ENCODE results near the gene OR4K13. TPM values are rescaled to one million over a fixed set of nuclear protein-coding genes. Genes with fewer than 3 reads are reported as not detected.

The OR4K13 gene, protein sequence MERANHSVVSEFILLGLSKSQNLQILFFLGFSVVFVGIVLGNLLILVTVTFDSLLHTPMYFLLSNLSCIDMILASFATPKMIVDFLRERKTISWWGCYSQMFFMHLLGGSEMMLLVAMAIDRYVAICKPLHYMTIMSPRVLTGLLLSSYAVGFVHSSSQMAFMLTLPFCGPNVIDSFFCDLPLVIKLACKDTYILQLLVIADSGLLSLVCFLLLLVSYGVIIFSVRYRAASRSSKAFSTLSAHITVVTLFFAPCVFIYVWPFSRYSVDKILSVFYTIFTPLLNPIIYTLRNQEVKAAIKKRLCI
- total RNA-seq (not detected), polyA plus RNA-seq (not detected)
- long read RNA-seq, donor 1 = 0 reads
- long read RNA-seq, donor 2 = 0 reads

DNA sequence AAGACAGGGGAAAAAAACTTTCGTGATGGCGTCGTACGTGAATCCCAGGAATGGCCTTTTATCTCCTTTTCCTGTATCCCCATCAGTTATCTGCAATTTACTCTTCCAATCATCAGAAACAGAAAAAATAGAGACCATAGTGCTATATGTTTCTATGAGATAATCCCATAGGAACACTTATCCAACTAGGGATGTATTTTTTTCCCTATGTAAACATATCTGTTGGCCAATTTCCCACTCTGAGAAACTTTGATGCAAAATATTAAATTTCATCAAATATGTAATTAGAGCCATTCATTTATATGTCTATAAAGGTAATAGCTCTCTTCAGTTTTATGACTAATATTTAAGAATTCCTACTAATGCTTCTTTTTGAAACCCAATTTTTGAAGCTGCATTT lies at the start of gene OR4K13:
TSS of gene OR4K13 (minus strand) at position 101 of the 400 bp plus-strand sequence. CDS start 1,280 bp downstream, outside the sequence.
- intact Hi-C loops (cut with DNase I) = no loop called here

DNA sequence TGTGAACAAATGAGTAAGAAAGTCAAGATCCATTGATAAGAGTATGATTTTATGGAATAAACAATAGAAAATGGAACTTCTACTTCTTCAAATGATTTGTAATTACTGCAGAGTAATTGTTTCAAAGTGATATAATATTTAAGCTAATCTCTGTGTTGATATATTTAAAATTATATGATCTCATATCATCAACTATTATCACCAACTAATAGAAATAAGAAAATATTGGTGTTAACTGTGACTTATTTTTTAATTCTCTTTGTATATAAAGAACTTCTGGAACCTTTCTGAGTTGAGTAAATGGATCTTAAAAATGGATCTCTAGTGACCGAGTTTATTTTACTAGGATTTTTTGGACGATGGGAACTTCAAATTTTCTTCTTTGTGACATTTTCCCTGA lies 23.9 kb upstream of the OR4K13 start, which contains the start of gene OR4L1:
TSS of gene OR4L1 (plus strand) at position 301 of the 400 bp plus-strand sequence. CDS start at position 301, 0 bp downstream.
- intact Hi-C loops (cut with DNase I) = no loop called here
- Histone ChIP-seq H3K27ac (ENCODE audit: low read depth in 1 of 2, low read length in 2 of 2) (no peak within 1 kb of the TSS), H3K27me3 (ENCODE audit: control insufficient read depth in 1 of 2, insufficient read depth in 2 of 2, low read length in 1 of 2) (no peaks in the 10 kb centered on the region), H3K4me3 (ENCODE audit: low read length in 2 of 2) (no peak within 1 kb of the TSS), H3K4me1 (ENCODE audit: control insufficient read depth in 1 of 2, insufficient read depth in 2 of 2, low read length in 2 of 2) (no peaks in the 10 kb centered on the region), H3K9me3 (ENCODE audit: control insufficient read depth, low read length) (no peaks in the 10 kb centered on the region), H3K36me3 (ENCODE audit: control insufficient read depth in 1 of 2, insufficient read depth in 2 of 2, low read length in 1 of 2) (no peaks in the 10 kb centered on the region)
- DNase-seq (no peak), ATAC-seq (ENCODE audit: low FRiP score) (no peak)
- 56 to 66% methylated on average over 2 of the region's 2 CpGs for WGBS, 2 donors

More for the DNA sequence above, at the start of gene OR4K13:
- no peak for ATAC-seq (ENCODE audit: low FRiP score)
- WGBS, 2 donors = 85 to 87% methylated on average over 4 of the region's 4 CpGs
- no peaks in the 10 kb centered on the region for H3K36me3 ChIP-seq (ENCODE audit: control insufficient read depth in 1 of 2, insufficient read depth in 2 of 2, low read length in 1 of 2)
- DNase-seq = no peak
- H3K4me3 ChIP-seq (ENCODE audit: low read length in 2 of 2) = no peak within 1 kb of the TSS
- H3K27me3 ChIP-seq (ENCODE audit: control insufficient read depth in 1 of 2, insufficient read depth in 2 of 2, low read length in 1 of 2) = no peaks in the 10 kb centered on the region
- no peaks in the 10 kb centered on the region for H3K4me1 ChIP-seq (ENCODE audit: control insufficient read depth in 1 of 2, insufficient read depth in 2 of 2, low read length in 2 of 2)
- H3K27ac ChIP-seq (ENCODE audit: low read depth in 1 of 2, low read length in 2 of 2) = no peak within 1 kb of the TSS
- H3K9me3 ChIP-seq (ENCODE audit: control insufficient read depth, low read length) = no peaks in the 10 kb centered on the region

DNA sequence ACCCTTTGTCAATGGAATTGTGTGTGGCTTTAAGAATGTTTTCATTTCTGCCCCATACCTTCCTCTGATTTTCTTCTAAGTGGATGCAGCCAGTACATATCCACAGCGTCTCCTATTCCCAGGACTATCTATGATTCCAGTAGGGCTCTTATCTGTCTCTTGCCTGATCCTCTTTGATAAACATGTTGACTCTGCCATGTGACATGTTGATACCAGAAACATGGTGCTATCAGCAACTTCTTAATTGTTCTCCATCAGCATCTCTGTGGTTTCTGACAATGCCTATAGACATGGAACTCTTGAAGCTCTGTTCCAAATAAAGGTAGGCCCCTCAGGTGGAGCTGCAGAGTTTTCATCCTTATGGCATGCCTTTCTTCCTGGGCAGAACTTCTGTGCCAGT lies 12.4 kb upstream of the OR4K13 start:
- no peak overlapping the region for H3K4me3 ChIP-seq (ENCODE audit: low read length in 2 of 2)
- 51 to 74% methylated on average over 1 of the region's 1 CpG for WGBS, 2 donors
- H3K4me1 ChIP-seq (ENCODE audit: control insufficient read depth in 1 of 2, insufficient read depth in 2 of 2, low read length in 2 of 2) = no peaks in the 10 kb centered on the region
- no peak overlapping the region for H3K27ac ChIP-seq (ENCODE audit: low read depth in 1 of 2, low read length in 2 of 2)
- H3K9me3 ChIP-seq (ENCODE audit: control insufficient read depth, low read length) = no peaks in the 10 kb centered on the region
- H3K27me3 ChIP-seq (ENCODE audit: control insufficient read depth in 1 of 2, insufficient read depth in 2 of 2, low read length in 1 of 2) = no peaks in the 10 kb centered on the region
- DNase-seq = no peak
- no peaks in the 10 kb centered on the region for H3K36me3 ChIP-seq (ENCODE audit: control insufficient read depth in 1 of 2, insufficient read depth in 2 of 2, low read length in 1 of 2)
- no peak for ATAC-seq (ENCODE audit: low FRiP score)
- intact Hi-C loops (cut with DNase I) = no loop called here

DNA sequence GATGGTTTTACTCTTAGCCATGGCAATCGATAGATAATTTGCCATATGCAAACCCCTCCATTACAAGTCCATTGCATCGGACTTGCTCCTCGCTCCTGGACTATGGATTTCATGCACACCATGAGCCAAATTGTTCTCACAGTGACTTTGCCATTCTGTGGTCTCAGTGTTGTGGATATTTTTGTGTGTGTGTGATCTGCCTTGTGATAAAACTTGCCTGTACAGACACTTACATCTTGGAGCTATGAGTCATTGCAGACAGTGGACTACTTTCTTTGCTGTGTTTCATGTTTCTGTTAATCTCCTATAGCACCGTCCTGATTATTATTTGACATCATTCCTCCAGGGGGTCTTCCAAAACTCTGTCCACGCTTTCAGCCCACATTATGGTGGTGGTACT lies 8.4 kb upstream of the OR4K13 start:
- no peak for ATAC-seq (ENCODE audit: low FRiP score)
- intact Hi-C loops (cut with DNase I) = no loop called here
- Histone ChIP-seq H3K27ac (ENCODE audit: low read depth in 1 of 2, low read length in 2 of 2) (no peak overlapping the region), H3K9me3 (ENCODE audit: control insufficient read depth, low read length) (no peaks in the 10 kb centered on the region), H3K27me3 (ENCODE audit: control insufficient read depth in 1 of 2, insufficient read depth in 2 of 2, low read length in 1 of 2) (no peaks in the 10 kb centered on the region), H3K4me3 (ENCODE audit: low read length in 2 of 2) (no peak overlapping the region), H3K36me3 (ENCODE audit: control insufficient read depth in 1 of 2, insufficient read depth in 2 of 2, low read length in 1 of 2) (no peaks in the 10 kb centered on the region), H3K4me1 (ENCODE audit: control insufficient read depth in 1 of 2, insufficient read depth in 2 of 2, low read length in 2 of 2) (no peaks in the 10 kb centered on the region)
- 67 to 68% methylated on average over 5 of the region's 5 CpGs for WGBS, 2 donors
- no peak for DNase-seq

DNA sequence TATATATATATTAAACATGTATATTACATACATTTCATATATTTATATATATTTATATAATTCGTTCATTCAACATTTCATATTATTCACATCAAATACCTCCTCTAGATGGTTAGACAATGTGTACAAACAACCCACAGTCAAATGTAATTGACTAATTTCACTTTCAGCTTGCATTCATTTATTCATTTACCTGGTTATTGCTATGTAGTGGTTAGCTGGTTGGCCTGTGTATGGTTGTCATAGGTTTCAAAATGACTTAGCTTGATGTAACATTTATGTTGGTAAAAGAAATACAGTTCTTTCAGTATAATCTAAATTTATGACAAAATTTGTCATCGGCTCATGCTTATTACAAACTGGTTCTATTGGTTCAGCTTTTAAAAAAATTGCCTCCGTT lies 389 bp downstream of the OR4K13 start:
- Histone ChIP-seq H3K27me3 (ENCODE audit: control insufficient read depth in 1 of 2, insufficient read depth in 2 of 2, low read length in 1 of 2) (no peaks in the 10 kb centered on the region), H3K4me1 (ENCODE audit: control insufficient read depth in 1 of 2, insufficient read depth in 2 of 2, low read length in 2 of 2) (no peaks in the 10 kb centered on the region), H3K36me3 (ENCODE audit: control insufficient read depth in 1 of 2, insufficient read depth in 2 of 2, low read length in 1 of 2) (no peaks in the 10 kb centered on the region), H3K27ac (ENCODE audit: low read depth in 1 of 2, low read length in 2 of 2) (no peak overlapping the region), H3K4me3 (ENCODE audit: low read length in 2 of 2) (no peak overlapping the region), H3K9me3 (ENCODE audit: control insufficient read depth, low read length) (no peaks in the 10 kb centered on the region)
- intact Hi-C loops (cut with DNase I) = no loop called here
- no peak for ATAC-seq (ENCODE audit: low FRiP score)
- no peak for DNase-seq
- 62 to 64% methylated on average over 3 of the region's 3 CpGs for WGBS, 2 donors

DNA sequence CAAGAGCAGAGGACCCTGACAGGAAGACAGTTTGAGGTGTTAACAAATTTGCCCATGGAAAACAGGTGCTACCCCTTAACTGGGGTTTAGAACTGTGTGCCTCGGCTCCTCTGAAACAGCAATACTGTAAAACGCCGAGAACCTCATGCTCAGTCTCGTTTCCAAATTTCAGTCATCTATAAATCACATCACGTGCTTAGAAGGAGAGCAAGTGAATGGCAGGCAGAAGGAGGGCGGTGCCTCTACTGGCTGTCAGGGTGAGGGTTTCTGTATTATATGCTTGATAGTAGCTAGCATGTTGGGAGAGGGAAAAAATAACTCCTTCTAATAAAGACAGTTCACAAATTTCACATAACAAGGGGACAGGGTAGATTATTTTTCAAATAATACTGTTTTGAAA lies 4.8 kb downstream of the OR4K13 start:
- Histone ChIP-seq H3K27me3 (ENCODE audit: control insufficient read depth in 1 of 2, insufficient read depth in 2 of 2, low read length in 1 of 2) (no peaks in the 10 kb centered on the region), H3K4me3 (ENCODE audit: low read length in 2 of 2) (no peak overlapping the region), H3K36me3 (ENCODE audit: control insufficient read depth in 1 of 2, insufficient read depth in 2 of 2, low read length in 1 of 2) (no peaks in the 10 kb centered on the region), H3K27ac (ENCODE audit: low read depth in 1 of 2, low read length in 2 of 2) (no peak overlapping the region), H3K9me3 (ENCODE audit: control insufficient read depth, low read length) (no peaks in the 10 kb centered on the region), H3K4me1 (ENCODE audit: control insufficient read depth in 1 of 2, insufficient read depth in 2 of 2, low read length in 2 of 2) (no peaks in the 10 kb centered on the region)
- intact Hi-C loops (cut with DNase I) = no loop called here
- DNase-seq = no peak
- 73 to 76% methylated on average over 6 of the region's 6 CpGs for WGBS, 2 donors
- ATAC-seq (ENCODE audit: low FRiP score) = no peak

DNA sequence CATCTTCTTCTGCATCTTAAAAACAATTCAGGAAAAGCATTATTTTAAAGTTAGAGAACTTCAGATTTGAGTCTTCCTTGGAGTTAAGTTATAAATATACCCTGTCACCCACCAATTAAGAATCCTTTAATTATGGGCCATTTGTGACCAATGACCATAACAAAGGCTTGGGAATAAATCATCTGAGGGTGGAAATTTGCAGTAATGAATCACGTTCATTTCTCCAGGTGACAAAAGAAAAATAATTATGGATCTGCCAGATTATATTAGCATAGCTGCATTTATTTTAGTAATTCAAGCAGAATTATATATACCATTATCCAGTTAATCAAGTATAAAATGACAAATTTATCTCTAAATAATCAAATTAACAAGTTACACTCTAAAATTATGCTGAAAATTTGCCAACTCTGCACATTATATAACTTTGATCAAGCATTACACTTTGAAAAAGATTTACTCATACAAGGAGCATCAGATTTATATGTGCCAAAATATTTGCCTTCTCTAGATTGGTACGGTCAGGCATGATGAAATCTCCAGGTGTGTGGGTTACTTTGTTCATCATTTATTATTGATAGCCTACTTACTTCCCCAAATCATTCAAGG lies 16.5 kb downstream of the OR4K13 start, which contains the start of gene OR4K14:
TSS of gene OR4K14 (minus strand) at position 51 of the 609 bp plus-strand sequence. CDS start 4,114 bp downstream, outside the sequence.
- no peak within 1 kb of the TSS for H3K4me3 ChIP-seq (ENCODE audit: low read length in 2 of 2)
- WGBS, 2 donors = 60 to 67% methylated on average over 2 of the region's 2 CpGs
- no peaks in the 10 kb centered on the region for H3K4me1 ChIP-seq (ENCODE audit: control insufficient read depth in 1 of 2, insufficient read depth in 2 of 2, low read length in 2 of 2)
- no peaks in the 10 kb centered on the region for H3K27me3 ChIP-seq (ENCODE audit: control insufficient read depth in 1 of 2, insufficient read depth in 2 of 2, low read length in 1 of 2)
- H3K36me3 ChIP-seq (ENCODE audit: control insufficient read depth in 1 of 2, insufficient read depth in 2 of 2, low read length in 1 of 2) = no peaks in the 10 kb centered on the region
- intact Hi-C loops (cut with DNase I) = no loop called here
- ATAC-seq (ENCODE audit: low FRiP score) (no peak), DNase-seq (no peak)
- no peak within 1 kb of the TSS for H3K27ac ChIP-seq (ENCODE audit: low read depth in 1 of 2, low read length in 2 of 2)
- H3K9me3 ChIP-seq (ENCODE audit: control insufficient read depth, low read length) = no peaks in the 10 kb centered on the region

DNA sequence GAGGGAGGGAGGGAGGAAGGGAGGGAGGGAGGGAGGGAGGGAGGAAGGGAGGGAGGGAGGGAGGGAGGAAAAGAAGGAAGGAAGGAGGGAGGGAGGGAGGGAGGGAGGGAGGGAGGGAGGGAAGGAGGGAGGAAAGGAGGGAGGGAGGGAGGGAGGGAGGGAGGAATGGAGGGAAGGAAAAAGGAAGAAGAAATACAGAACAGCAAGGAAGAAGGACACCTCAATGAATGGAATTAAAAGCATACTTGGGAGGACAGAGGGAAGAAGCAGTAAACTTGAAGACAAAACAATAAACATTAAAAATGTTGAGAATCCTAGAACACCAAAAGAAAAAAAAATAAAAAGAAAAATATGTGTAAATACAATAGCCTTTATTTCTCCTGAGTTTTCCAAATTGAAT lies 27.7 kb downstream of the OR4K13 start:
- no peaks in the 10 kb centered on the region for H3K4me1 ChIP-seq (ENCODE audit: control insufficient read depth in 1 of 2, insufficient read depth in 2 of 2, low read length in 2 of 2)
- H3K27me3 ChIP-seq (ENCODE audit: control insufficient read depth in 1 of 2, insufficient read depth in 2 of 2, low read length in 1 of 2) = no peaks in the 10 kb centered on the region
- intact Hi-C loops (cut with DNase I) = no loop called here
- DNase-seq = no peak
- no peak for ATAC-seq (ENCODE audit: low FRiP score)
- H3K36me3 ChIP-seq (ENCODE audit: control insufficient read depth in 1 of 2, insufficient read depth in 2 of 2, low read length in 1 of 2) = no peaks in the 10 kb centered on the region
- no peak overlapping the region for H3K4me3 ChIP-seq (ENCODE audit: low read length in 2 of 2)
- no peaks in the 10 kb centered on the region for H3K9me3 ChIP-seq (ENCODE audit: control insufficient read depth, low read length)
- H3K27ac ChIP-seq (ENCODE audit: low read depth in 1 of 2, low read length in 2 of 2) = no peak overlapping the region

DNA sequence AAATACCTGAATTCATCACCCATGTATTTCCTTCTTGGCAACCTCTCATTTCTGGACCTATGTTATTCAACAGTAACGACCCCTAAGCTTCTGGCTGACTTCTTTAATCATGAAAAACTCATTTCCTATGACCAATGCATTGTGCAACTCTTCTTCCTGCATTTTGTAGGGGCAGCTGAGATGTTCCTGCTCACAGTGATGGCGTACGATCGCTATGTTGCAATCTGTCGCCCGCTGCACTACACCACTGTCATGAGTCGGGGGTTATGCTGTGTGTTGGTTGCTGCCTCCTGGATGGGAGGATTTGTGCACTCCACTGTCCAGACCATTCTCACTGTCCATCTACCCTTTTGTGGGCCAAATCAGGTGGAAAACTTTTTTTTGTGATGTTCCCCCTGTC lies 33.5 kb downstream of the OR4K13 start:
- H3K27me3 ChIP-seq (ENCODE audit: control insufficient read depth in 1 of 2, insufficient read depth in 2 of 2, low read length in 1 of 2) = no peaks in the 10 kb centered on the region
- ATAC-seq (ENCODE audit: low FRiP score) = no peak
- 71 to 79% methylated on average over 7 of the region's 7 CpGs for WGBS, 2 donors

More for the DNA sequence above, 33.5 kb downstream of the OR4K13 start:
- no peak overlapping the region for H3K4me3 ChIP-seq (ENCODE audit: low read length in 2 of 2)
- intact Hi-C loops (cut with DNase I) = no loop called here
- H3K27ac ChIP-seq (ENCODE audit: low read depth in 1 of 2, low read length in 2 of 2) = no peak overlapping the region
- DNase-seq = no peak
- H3K9me3 ChIP-seq (ENCODE audit: control insufficient read depth, low read length) = no peaks in the 10 kb centered on the region
- H3K36me3 ChIP-seq (ENCODE audit: control insufficient read depth in 1 of 2, insufficient read depth in 2 of 2, low read length in 1 of 2) = no peaks in the 10 kb centered on the region
- no peaks in the 10 kb centered on the region for H3K4me1 ChIP-seq (ENCODE audit: control insufficient read depth in 1 of 2, insufficient read depth in 2 of 2, low read length in 2 of 2)
